GM04503 (cell line): ENCODE results near the gene GAB1.

Source experiments
- DNase-seq: peaks from one replicate; pipeline ENCODE4 v3.0.0-alpha.2; 2012; ENCODE audit warnings: low read depth

Gene GAB1

GRCh38 chr4:143336781-143337599 is at the start of gene GAB1:
TSS of gene GAB1 (plus strand) at chr4:143336876. CDS start at chr4:143337189, 313 bp downstream.
- DNase-seq: peak; percentile 27

GRCh38 chr4:143287572-143287923 is 49.1 kb upstream of the GAB1 start:
- DNase-seq: no peak

- DNase-seq: no peak
These were observed 48.5 kb upstream of the GAB1 start for GRCh38 chr4:143288171-143288570.

- no peak for DNase-seq
These were observed 47.3 kb upstream of the GAB1 start for GRCh38 chr4:143289370-143289769.

GRCh38 chr4:143291314-143291713 is 45.4 kb upstream of the GAB1 start:
- DNase-seq: no peak

GRCh38 chr4:143292858-143293257 is 43.8 kb upstream of the GAB1 start:
- DNase-seq: no peak

- DNase-seq: peak; percentile 44
These were observed 42.4 kb upstream of the GAB1 start for GRCh38 chr4:143294310-143294709.

GRCh38 chr4:143294710-143295275 is 41.9 kb upstream of the GAB1 start:
- no peak for DNase-seq

- no peak for DNase-seq
These were observed 40.1 kb upstream of the GAB1 start for GRCh38 chr4:143296397-143297067.

GRCh38 chr4:143300860-143301259 is 35.8 kb upstream of the GAB1 start:
- no peak for DNase-seq

GRCh38 chr4:143302536-143302935 is 34.1 kb upstream of the GAB1 start:
- no peak for DNase-seq

- DNase-seq: no peak
These were observed 29.9 kb upstream of the GAB1 start for GRCh38 chr4:143306788-143307187.

GRCh38 chr4:143307531-143307930 is 29.1 kb upstream of the GAB1 start:
- DNase-seq: no peak

GRCh38 chr4:143308377-143308776 is 28.3 kb upstream of the GAB1 start:
- no peak for DNase-seq

GRCh38 chr4:143311924-143312323 is 24.8 kb upstream of the GAB1 start:
- DNase-seq: no peak

GRCh38 chr4:143313521-143313920 is 23.2 kb upstream of the GAB1 start:
- DNase-seq: no peak

- no peak for DNase-seq
These were observed 22.7 kb upstream of the GAB1 start for GRCh38 chr4:143313996-143314395.

GRCh38 chr4:143320113-143320512 is 16.6 kb upstream of the GAB1 start:
- no peak for DNase-seq

GRCh38 chr4:143326735-143327134 is 9.9 kb upstream of the GAB1 start:
- no peak for DNase-seq

- DNase-seq: no peak
These were observed 6.7 kb upstream of the GAB1 start for GRCh38 chr4:143329985-143330384.

- DNase-seq: peak; percentile 62
These were observed 496 bp upstream of the GAB1 start for GRCh38 chr4:143335979-143336780.

GRCh38 chr4:143337600-143338287 is 1.1 kb downstream of the GAB1 start:
- peak; percentile 16 for DNase-seq
